ENCODE data around the gene RBM38.

Gene RBM38

DNA sequence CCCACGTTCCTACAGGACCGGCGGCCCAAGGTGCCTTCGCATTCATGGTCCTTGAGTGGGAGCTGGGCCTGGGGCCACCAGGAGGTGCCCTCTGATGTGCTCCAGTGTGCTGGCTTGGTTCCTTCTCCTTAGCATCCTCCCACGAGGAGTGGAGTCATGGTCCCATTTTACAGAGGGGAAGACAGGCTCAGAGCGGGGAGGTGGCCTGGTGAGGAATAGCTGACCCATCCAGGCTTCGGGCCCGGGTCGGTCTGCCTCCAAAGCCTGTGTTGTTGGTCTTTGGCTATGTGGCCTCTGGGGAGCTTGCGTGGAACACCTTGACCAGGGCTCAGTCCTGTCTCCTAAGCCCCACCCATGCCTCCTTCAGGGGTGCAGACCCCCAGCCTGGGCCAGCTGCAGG, 22.8 kb downstream of the RBM38 start:
- no peak overlapping the region for H3K27ac ChIP-seq (ENCODE audit: low read length)
- H3K79me2 ChIP-seq (ENCODE audit: low read length) = no peaks in the 10 kb centered on the region
- no peaks in the 10 kb centered on the region for H3K36me3 ChIP-seq (replicated peaks; ENCODE audit: insufficient read depth, low read length)
- H3K9ac ChIP-seq (ENCODE audit: low read length) = no peak overlapping the region
- peaks cover under 1% of the 10 kb centered on the region; the same call in 1 of the 2 replicates for H4K20me1 ChIP-seq (ENCODE audit: insufficient read depth, low read length)
- no peaks in the 10 kb centered on the region for H3K9me2 ChIP-seq (replicated peaks; ENCODE audit: insufficient read depth, low read length)
- no peak overlapping the region for H3K4me2 ChIP-seq (ENCODE audit: low read depth, low read length)
- no peak overlapping the region for H3K4me3 ChIP-seq (ENCODE audit: low read length)
- peaks cover 27% of the 10 kb centered on the region for H3F3A ChIP-seq (ENCODE audit: insufficient read depth, low read length)
- DNase-seq = no peak
- TF ChIP-seq EZH2 (optimal IDR thresholded peaks at IDR 0.05; ENCODE audit: low read depth, low read length) (no peak), EZH2phosphoT487 (IDR thresholded peaks at IDR 0.05; ENCODE audit: low read length) (no peak)
- TF ChIP-seq, protein P1, sequence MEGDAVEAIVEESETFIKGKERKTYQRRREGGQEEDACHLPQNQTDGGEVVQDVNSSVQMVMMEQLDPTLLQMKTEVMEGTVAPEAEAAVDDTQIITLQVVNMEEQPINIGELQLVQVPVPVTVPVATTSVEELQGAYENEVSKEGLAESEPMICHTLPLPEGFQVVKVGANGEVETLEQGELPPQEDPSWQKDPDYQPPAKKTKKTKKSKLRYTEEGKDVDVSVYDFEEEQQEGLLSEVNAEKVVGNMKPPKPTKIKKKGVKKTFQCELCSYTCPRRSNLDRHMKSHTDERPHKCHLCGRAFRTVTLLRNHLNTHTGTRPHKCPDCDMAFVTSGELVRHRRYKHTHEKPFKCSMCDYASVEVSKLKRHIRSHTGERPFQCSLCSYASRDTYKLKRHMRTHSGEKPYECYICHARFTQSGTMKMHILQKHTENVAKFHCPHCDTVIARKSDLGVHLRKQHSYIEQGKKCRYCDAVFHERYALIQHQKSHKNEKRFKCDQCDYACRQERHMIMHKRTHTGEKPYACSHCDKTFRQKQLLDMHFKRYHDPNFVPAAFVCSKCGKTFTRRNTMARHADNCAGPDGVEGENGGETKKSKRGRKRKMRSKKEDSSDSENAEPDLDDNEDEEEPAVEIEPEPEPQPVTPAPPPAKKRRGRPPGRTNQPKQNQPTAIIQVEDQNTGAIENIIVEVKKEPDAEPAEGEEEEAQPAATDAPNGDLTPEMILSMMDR (IDR thresholded peaks at IDR 0.05; ENCODE audit: low read length) = no peak
- H3K9me3 ChIP-seq (replicated peaks; ENCODE audit: insufficient read depth, low read length) = no peaks in the 10 kb centered on the region
- no peak overlapping the region for H2AFZ ChIP-seq (ENCODE audit: low read length)
- peaks cover 11% of the 10 kb centered on the region for H3K4me1 ChIP-seq (ENCODE audit: low read length)
- no peaks in the 10 kb centered on the region for H3K27me3 ChIP-seq (replicated peaks; ENCODE audit: insufficient read depth, low read length)

DNA sequence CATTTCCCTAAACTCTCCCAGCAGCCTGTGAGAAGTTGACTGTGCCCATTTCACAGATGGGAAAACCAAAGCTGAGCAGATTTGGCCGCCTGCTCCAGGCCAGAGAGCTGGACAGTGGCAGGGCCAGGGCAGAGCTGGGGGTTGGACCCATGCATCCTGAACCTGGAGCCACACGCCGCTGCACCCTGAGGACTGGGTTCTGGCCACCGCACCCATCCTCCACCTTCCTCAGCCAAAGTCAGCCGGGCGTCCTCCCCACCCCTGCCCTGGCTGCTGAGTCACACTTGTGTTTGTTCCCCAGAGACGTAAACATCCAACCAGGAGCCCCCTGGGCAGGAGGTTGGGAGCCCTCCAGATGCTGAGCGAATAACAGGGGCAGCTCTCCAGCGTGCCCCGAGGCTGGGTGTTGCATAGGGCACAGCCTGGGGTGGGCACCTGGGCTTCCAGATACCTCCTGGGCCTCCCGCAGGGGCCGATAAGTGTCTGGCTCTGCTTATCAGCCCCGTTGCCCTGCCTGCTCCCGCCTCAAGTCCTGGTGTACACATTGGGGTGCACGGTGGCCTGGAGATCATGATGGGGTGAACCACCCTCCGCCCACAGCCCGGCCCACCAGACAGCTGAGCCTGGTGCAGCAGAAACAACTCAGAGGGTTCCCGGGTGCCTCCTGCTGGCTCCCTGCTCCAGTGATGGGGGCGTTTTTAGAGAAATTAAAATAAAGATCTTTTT, 23.8 kb downstream of the RBM38 start:
- TF ChIP-seq EZH2phosphoT487 (IDR thresholded peaks at IDR 0.05; ENCODE audit: low read length) = no peak
- TF ChIP-seq EZH2 (optimal IDR thresholded peaks at IDR 0.05; ENCODE audit: low read depth, low read length) = no peak
- TF ChIP-seq, protein P1 (IDR thresholded peaks at IDR 0.05; ENCODE audit: low read length) = no peak
- no peak overlapping the region for H2AFZ ChIP-seq (ENCODE audit: low read length)
- peaks cover 16% of the 10 kb centered on the region for H3F3A ChIP-seq (ENCODE audit: insufficient read depth, low read length)
- no peaks in the 10 kb centered on the region for H3K79me2 ChIP-seq (ENCODE audit: low read length)
- DNase-seq = no peak
- H3K4me1 ChIP-seq (ENCODE audit: low read length) = peaks cover 14% of the 10 kb centered on the region
- H3K4me3 ChIP-seq (ENCODE audit: low read length) = no peak overlapping the region
- H3K27ac ChIP-seq (ENCODE audit: low read length) = no peak overlapping the region
- no peaks in the 10 kb centered on the region for H3K27me3 ChIP-seq (replicated peaks; ENCODE audit: insufficient read depth, low read length)
- no peaks in the 10 kb centered on the region for H3K9me3 ChIP-seq (replicated peaks; ENCODE audit: insufficient read depth, low read length)
- no peak overlapping the region for H3K9ac ChIP-seq (ENCODE audit: low read length)
- no peaks in the 10 kb centered on the region for H3K36me3 ChIP-seq (replicated peaks; ENCODE audit: insufficient read depth, low read length)
- no peaks in the 10 kb centered on the region for H3K9me2 ChIP-seq (replicated peaks; ENCODE audit: insufficient read depth, low read length)
- H3K4me2 ChIP-seq (ENCODE audit: low read depth, low read length) = no peak overlapping the region
- H4K20me1 ChIP-seq (ENCODE audit: insufficient read depth, low read length) = no peaks in the 10 kb centered on the region

DNA sequence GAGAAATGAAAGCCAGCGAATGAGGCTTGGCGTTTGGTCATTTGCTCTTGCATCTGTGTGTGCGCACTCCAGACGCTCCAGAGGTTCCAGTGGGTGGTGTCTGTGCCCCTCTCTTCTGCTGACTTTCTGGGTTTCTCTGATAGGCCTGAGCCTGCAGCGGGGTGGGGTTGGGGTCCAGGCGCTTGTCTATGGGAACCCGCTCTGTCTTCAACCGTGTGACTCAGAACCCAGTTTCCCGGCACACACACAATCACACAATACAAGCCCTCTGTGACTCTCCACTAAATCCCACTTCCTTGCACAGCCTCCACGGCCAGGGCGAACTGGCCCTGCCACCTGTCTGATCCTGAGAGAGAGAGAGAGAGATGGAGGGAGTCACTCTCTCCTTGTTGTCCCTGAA, 24.6 kb downstream of the RBM38 start:
- DNase-seq = no peak
- Histone ChIP-seq H3K27ac (ENCODE audit: low read length) (no peak overlapping the region), H3K4me2 (ENCODE audit: low read depth, low read length) (no peak overlapping the region), H3K36me3 (replicated peaks; ENCODE audit: insufficient read depth, low read length) (no peaks in the 10 kb centered on the region), H3K9me2 (replicated peaks; ENCODE audit: insufficient read depth, low read length) (no peaks in the 10 kb centered on the region), H3K27me3 (replicated peaks; ENCODE audit: insufficient read depth, low read length) (no peaks in the 10 kb centered on the region), H3K4me1 (ENCODE audit: low read length) (peaks cover 14% of the 10 kb centered on the region), H3K79me2 (ENCODE audit: low read length) (no peaks in the 10 kb centered on the region), H3F3A (ENCODE audit: insufficient read depth, low read length) (peaks cover 9% of the 10 kb centered on the region), H2AFZ (ENCODE audit: low read length) (no peak overlapping the region), H3K9me3 (replicated peaks; ENCODE audit: insufficient read depth, low read length) (no peaks in the 10 kb centered on the region), H3K9ac (ENCODE audit: low read length) (no peak overlapping the region), H4K20me1 (ENCODE audit: insufficient read depth, low read length) (no peaks in the 10 kb centered on the region), H3K4me3 (ENCODE audit: low read length) (no peak overlapping the region)
- no peak for TF ChIP-seq EZH2 (optimal IDR thresholded peaks at IDR 0.05; ENCODE audit: low read depth, low read length)
- TF ChIP-seq, protein P1 (IDR thresholded peaks at IDR 0.05; ENCODE audit: low read length) = no peak
- TF ChIP-seq EZH2phosphoT487 (IDR thresholded peaks at IDR 0.05; ENCODE audit: low read length) = no peak
